Activated naive CD4-positive, alpha-beta T cell treated with anti-CD3 and anti-CD28 coated beads, Interleukin-2, amount 50 U/mL, for 24 hours (primary cell): ENCODE results near the gene CTTNBP2NL.
"Not testable (repeated sequence)": the region's sequence is repeated elsewhere in the genome, so short reads cannot be mapped to it uniquely, and the experiment has no call there.

Source experiments
- H3K27ac Mint-ChIP-seq: one replicate; pipeline ENCODE4 v1.8.0; 2021; ENCODE audit warnings: mild to moderate bottlenecking, mixed read lengths
- H3K27me3 Mint-ChIP-seq: one replicate; pipeline ENCODE4 v1.8.0; 2021; ENCODE audit warnings: mixed read lengths
- H3K36me3 Mint-ChIP-seq: one replicate; pipeline ENCODE4 v1.8.0; 2021; ENCODE audit warnings: mixed read lengths
- H3K4me1 Mint-ChIP-seq: one replicate; pipeline ENCODE4 v1.8.0; 2021; ENCODE audit warnings: mixed read lengths
- H3K4me3 Mint-ChIP-seq: one replicate; pipeline ENCODE4 v1.8.0; 2021; ENCODE audit warnings: mild to moderate bottlenecking, mixed read lengths
- H3K9me3 Mint-ChIP-seq: one replicate; pipeline ENCODE4 v1.8.0; 2021; ENCODE audit warnings: mixed read lengths

CTTNBP2NL gene

GRCh38 chr1:112436384-112437156 is 40.6 kb downstream of the CTTNBP2NL start:
- H3K27ac Mint-ChIP-seq = no peak overlapping the region

GRCh38 chr1:112438156-112438555 is 42.1 kb downstream of the CTTNBP2NL start:
- not testable (repeated sequence) for H3K27me3 Mint-ChIP-seq, H3K36me3 Mint-ChIP-seq, H3K9me3 Mint-ChIP-seq, H3K27ac Mint-ChIP-seq, H3K4me3 Mint-ChIP-seq, H3K4me1 Mint-ChIP-seq

More at GRCh38 chr1:112436384-112437156, 40.6 kb downstream of the CTTNBP2NL start:
- Mint-ChIP-seq H3K4me3 (no peak overlapping the region), H3K4me1 (no peaks in the 10 kb centered on the region), H3K36me3 (no peaks in the 10 kb centered on the region), H3K27me3 (peaks cover 9% of the 10 kb centered on the region), H3K9me3 (no peaks in the 10 kb centered on the region)

- Mint-ChIP-seq H3K27ac (no peak overlapping the region), H3K36me3 (no peaks in the 10 kb centered on the region), H3K4me3 (no peak overlapping the region), H3K9me3 (no peaks in the 10 kb centered on the region), H3K27me3 (peaks cover 5% of the 10 kb centered on the region), H3K4me1 (no peaks in the 10 kb centered on the region)
Measured at GRCh38 chr1:112439592-112439991, 43.6 kb downstream of the CTTNBP2NL start.

GRCh38 chr1:112440574-112440973 is 44.6 kb downstream of the CTTNBP2NL start:
- no peaks in the 10 kb centered on the region for H3K4me1 Mint-ChIP-seq
- no peak overlapping the region for H3K4me3 Mint-ChIP-seq
- no peaks in the 10 kb centered on the region for H3K36me3 Mint-ChIP-seq
- peaks cover 4% of the 10 kb centered on the region for H3K27me3 Mint-ChIP-seq
- H3K9me3 Mint-ChIP-seq = no peaks in the 10 kb centered on the region
- no peak overlapping the region for H3K27ac Mint-ChIP-seq

GRCh38 chr1:112444269-112444668 is 48.3 kb downstream of the CTTNBP2NL start:
- Mint-ChIP-seq H3K27ac (no peak overlapping the region), H3K4me3 (no peak overlapping the region), H3K9me3 (no peaks in the 10 kb centered on the region), H3K27me3 (peaks cover 2% of the 10 kb centered on the region), H3K36me3 (no peaks in the 10 kb centered on the region), H3K4me1 (no peaks in the 10 kb centered on the region)

- H3K4me1 Mint-ChIP-seq = no peaks in the 10 kb centered on the region
- no peaks in the 10 kb centered on the region for H3K9me3 Mint-ChIP-seq
- H3K27me3 Mint-ChIP-seq = peaks cover 2% of the 10 kb centered on the region
- no peak overlapping the region for H3K27ac Mint-ChIP-seq
- H3K4me3 Mint-ChIP-seq = no peak overlapping the region
- H3K36me3 Mint-ChIP-seq = no peaks in the 10 kb centered on the region
Measured at GRCh38 chr1:112445596-112445995, 49.6 kb downstream of the CTTNBP2NL start.

- no peak overlapping the region for H3K27ac Mint-ChIP-seq
- no peaks in the 10 kb centered on the region for H3K4me1 Mint-ChIP-seq
- no peaks in the 10 kb centered on the region for H3K36me3 Mint-ChIP-seq
- no peak overlapping the region for H3K4me3 Mint-ChIP-seq
- peaks cover 2% of the 10 kb centered on the region for H3K27me3 Mint-ChIP-seq
- no peaks in the 10 kb centered on the region for H3K9me3 Mint-ChIP-seq
Measured at GRCh38 chr1:112446411-112446810, 50.4 kb downstream of the CTTNBP2NL start.

- Mint-ChIP-seq H3K36me3 (no peaks in the 10 kb centered on the region), H3K27me3 (peaks cover 2% of the 10 kb centered on the region), H3K4me1 (no peaks in the 10 kb centered on the region), H3K4me3 (no peak overlapping the region), H3K27ac (no peak overlapping the region), H3K9me3 (no peaks in the 10 kb centered on the region)
Measured at GRCh38 chr1:112448904-112449629, 53.1 kb downstream of the CTTNBP2NL start.

GRCh38 chr1:112449630-112449983 is 53.6 kb downstream of the CTTNBP2NL start:
- Mint-ChIP-seq H3K4me3 (no peak overlapping the region), H3K9me3 (no peaks in the 10 kb centered on the region), H3K36me3 (no peaks in the 10 kb centered on the region), H3K27me3 (peaks cover 2% of the 10 kb centered on the region), H3K4me1 (no peaks in the 10 kb centered on the region), H3K27ac (no peak overlapping the region)

GRCh38 chr1:112450773-112451172 is 54.8 kb downstream of the CTTNBP2NL start:
- Mint-ChIP-seq H3K27ac (no peak overlapping the region), H3K27me3 (peaks cover 2% of the 10 kb centered on the region), H3K4me3 (no peak overlapping the region), H3K36me3 (no peaks in the 10 kb centered on the region), H3K9me3 (no peaks in the 10 kb centered on the region), H3K4me1 (no peaks in the 10 kb centered on the region)

GRCh38 chr1:112451301-112451700 is 55.3 kb downstream of the CTTNBP2NL start:
- not testable (repeated sequence) for H3K4me1 Mint-ChIP-seq, H3K4me3 Mint-ChIP-seq, H3K27ac Mint-ChIP-seq, H3K9me3 Mint-ChIP-seq, H3K27me3 Mint-ChIP-seq, H3K36me3 Mint-ChIP-seq

GRCh38 chr1:112453876-112454275 is 57.9 kb downstream of the CTTNBP2NL start:
- no peak overlapping the region for H3K4me3 Mint-ChIP-seq
- H3K9me3 Mint-ChIP-seq = no peaks in the 10 kb centered on the region
- H3K36me3 Mint-ChIP-seq = no peaks in the 10 kb centered on the region
- no peaks in the 10 kb centered on the region for H3K27me3 Mint-ChIP-seq
- H3K4me1 Mint-ChIP-seq = no peaks in the 10 kb centered on the region
- no peak overlapping the region for H3K27ac Mint-ChIP-seq

- H3K9me3 Mint-ChIP-seq = no peaks in the 10 kb centered on the region
- no peak overlapping the region for H3K27ac Mint-ChIP-seq
- H3K36me3 Mint-ChIP-seq = no peaks in the 10 kb centered on the region
- H3K4me1 Mint-ChIP-seq = no peaks in the 10 kb centered on the region
- no peak overlapping the region for H3K4me3 Mint-ChIP-seq
- H3K27me3 Mint-ChIP-seq = no peaks in the 10 kb centered on the region
Measured at GRCh38 chr1:112454316-112454715, 58.3 kb downstream of the CTTNBP2NL start.

GRCh38 chr1:112457241-112457640 is 61.2 kb downstream of the CTTNBP2NL start:
- no peaks in the 10 kb centered on the region for H3K36me3 Mint-ChIP-seq
- H3K4me3 Mint-ChIP-seq = no peak overlapping the region
- no peaks in the 10 kb centered on the region for H3K27me3 Mint-ChIP-seq
- H3K4me1 Mint-ChIP-seq = no peaks in the 10 kb centered on the region
- H3K27ac Mint-ChIP-seq = no peak overlapping the region
- H3K9me3 Mint-ChIP-seq = no peaks in the 10 kb centered on the region

- Mint-ChIP-seq H3K27ac (no peak overlapping the region), H3K36me3 (no peaks in the 10 kb centered on the region), H3K4me3 (no peak overlapping the region), H3K4me1 (no peaks in the 10 kb centered on the region), H3K27me3 (no peaks in the 10 kb centered on the region), H3K9me3 (no peaks in the 10 kb centered on the region)
Measured at GRCh38 chr1:112457955-112458354, 61.9 kb downstream of the CTTNBP2NL start.

- no peak overlapping the region for H3K4me3 Mint-ChIP-seq
- no peaks in the 10 kb centered on the region for H3K9me3 Mint-ChIP-seq
- H3K4me1 Mint-ChIP-seq = no peaks in the 10 kb centered on the region
- no peak overlapping the region for H3K27ac Mint-ChIP-seq
- no peaks in the 10 kb centered on the region for H3K36me3 Mint-ChIP-seq
- H3K27me3 Mint-ChIP-seq = no peaks in the 10 kb centered on the region
Measured at GRCh38 chr1:112458756-112459155, 62.7 kb downstream of the CTTNBP2NL start.
